Stimulated activated naive CD8-positive, alpha-beta T cell treated with anti-CD3 and anti-CD28 coated beads, Interleukin-15, Interleukin-2, amounts not matched to agents 100 U/mL and 50 U/mL, for 24 hours (primary cell): Measurements from ENCODE around the gene KCNQ4.
A peak's percentile ranks its signal among the peaks of the same experiment; 100 is the strongest.

Source experiments
- ATAC-seq: fragments of 150-1000 bp; cut with Tn5 transposase; one replicate; pipeline ENCODE4 v1.10.0; 2021
- DNase-seq: peaks from one replicate; pipeline ENCODE4 v3.0.0; 2021

The KCNQ4 gene

DNA sequence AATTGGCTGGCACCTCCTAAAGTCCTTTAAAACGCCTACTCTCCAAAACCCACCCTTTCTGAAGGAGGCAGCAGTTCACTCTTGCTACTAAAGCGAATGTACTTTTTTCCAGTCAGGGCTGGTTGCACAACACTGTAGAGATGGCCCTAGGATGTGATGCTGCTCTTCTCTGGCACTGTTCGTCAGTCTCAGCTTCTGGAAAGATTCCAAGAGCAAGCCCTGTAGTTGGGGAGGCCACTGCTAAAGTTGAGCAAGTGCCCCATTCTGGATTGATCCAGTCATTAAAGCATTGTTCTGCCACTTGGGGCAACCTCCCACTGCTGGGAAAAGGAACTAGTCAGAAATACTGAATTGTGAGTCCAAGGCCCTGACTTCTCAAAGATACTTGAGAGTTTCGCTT, 28.5 kb upstream of the KCNQ4 start:
- ATAC-seq (no peak), DNase-seq (no peak)

DNA sequence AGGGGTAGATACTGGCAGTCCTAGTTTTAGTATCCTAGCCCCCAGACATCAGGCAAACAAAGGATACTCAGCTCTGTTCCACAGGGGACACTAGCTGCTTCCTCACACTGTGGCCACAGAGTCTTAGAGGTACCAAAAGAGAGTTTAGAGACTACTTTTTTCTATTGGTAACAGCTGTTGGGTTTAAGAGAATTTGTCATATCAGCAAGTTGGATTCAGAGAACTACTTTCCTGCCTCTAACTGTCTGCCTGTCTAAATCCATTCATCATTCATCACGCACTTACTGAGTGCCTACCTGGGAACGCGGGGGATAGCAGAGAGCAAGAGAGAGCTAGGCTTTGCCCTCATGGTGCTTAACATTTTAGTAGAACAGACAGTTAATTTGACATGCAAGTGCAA, 27.1 kb upstream of the KCNQ4 start:
- DNase-seq (no peak), ATAC-seq (no peak)

DNA sequence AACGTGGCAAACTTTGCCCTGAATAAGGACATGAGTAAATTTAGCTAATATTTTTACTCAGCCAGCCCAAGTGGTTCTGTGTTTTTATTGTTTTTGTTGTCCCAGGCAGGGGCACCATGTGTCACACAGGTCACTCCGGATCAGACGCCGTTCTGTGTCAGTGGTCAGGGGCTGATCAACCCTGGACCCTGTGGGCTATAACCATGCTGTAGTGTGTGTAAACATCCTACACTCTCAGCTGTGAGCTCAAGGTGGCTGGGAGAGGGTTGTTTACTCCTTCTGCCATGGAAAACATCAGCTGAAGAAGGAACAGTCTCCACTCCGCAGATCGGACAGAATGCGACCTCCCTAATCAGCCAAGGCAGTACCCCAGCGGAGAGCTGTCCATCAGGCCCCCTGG, 26.5 kb upstream of the KCNQ4 start:
- ATAC-seq, result no peak

DNA sequence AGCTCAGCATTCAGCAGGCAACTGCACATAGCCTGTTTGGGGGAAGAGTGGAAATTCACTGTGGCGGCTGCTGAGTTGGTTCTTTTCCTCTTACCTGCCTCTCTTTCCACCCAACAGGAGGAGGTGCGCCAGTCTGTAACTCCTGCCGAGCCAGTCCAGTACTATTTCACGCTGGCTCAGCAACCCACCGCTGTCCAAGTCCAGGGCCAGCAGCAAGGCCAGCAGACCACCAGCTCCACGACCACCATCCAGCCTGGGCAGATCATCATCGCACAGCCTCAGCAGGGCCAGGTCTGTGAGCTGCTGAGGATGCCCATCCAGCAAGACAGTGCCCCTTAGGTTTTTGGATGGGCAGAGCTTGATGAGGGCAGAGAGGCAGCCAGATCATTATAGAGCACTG, 25.6 kb upstream of the KCNQ4 start:
- DNase-seq (no peak), ATAC-seq (no peak)

More for the DNA sequence above, 26.5 kb upstream of the KCNQ4 start:
- no peak for DNase-seq

DNA sequence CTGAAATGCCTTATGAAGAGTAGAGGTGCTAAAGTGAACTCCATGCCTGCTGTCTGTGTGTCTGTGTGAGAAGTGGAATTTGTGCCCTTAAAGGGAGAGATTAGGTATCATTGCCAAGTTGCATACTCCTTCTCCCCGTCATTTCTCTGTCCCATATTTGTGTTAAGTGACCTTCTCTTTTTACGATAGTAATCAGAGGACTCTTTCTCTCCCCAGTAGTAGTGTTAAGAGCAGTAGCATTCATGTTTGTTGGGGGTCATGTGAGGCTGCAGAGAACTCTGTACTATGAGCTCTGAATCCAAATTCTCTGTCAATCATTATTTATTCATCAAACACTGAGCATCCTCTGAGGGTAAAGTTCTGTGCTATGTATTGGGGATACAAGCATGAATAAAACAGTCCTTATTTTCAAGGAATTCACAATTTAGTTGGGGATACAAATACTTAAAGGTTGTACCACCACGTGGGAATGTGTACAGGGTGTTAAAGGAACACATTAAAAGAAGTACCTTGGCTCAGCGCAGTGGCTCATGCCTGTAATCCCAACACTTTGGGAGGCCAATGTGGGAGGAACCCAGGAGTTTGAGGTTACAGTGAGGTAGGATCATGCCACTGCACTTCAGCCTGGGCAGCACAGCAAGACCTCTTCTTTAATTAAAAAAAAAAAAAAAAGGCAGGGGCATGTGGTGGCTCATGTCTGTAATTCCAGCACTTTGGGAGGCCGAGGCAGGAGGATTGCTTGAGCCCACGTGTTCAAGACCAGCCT, 24.8 kb upstream of the KCNQ4 start:
- DNase-seq, result no peak
- ATAC-seq, result no peak

DNA sequence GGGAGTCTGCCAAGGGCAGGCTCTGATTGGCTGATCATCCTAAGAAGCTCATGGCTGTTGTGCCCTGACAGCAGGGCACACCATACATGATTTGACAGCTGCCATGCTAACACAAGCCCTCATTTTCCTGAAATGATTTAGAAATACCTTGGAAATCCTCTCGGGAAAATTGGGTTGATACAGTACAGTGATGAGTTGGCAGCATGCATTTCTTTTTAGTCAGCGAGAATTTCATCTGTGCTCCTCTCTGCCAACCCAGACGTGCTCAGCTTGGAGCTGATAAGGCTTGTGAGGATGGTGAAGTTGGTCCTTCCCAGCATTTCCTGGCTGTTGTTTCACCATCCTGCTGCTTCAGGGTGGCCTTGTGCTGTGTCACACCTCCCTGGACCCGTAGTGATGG, 22.6 kb upstream of the KCNQ4 start:
- DNase-seq (no peak), ATAC-seq (no peak)

DNA sequence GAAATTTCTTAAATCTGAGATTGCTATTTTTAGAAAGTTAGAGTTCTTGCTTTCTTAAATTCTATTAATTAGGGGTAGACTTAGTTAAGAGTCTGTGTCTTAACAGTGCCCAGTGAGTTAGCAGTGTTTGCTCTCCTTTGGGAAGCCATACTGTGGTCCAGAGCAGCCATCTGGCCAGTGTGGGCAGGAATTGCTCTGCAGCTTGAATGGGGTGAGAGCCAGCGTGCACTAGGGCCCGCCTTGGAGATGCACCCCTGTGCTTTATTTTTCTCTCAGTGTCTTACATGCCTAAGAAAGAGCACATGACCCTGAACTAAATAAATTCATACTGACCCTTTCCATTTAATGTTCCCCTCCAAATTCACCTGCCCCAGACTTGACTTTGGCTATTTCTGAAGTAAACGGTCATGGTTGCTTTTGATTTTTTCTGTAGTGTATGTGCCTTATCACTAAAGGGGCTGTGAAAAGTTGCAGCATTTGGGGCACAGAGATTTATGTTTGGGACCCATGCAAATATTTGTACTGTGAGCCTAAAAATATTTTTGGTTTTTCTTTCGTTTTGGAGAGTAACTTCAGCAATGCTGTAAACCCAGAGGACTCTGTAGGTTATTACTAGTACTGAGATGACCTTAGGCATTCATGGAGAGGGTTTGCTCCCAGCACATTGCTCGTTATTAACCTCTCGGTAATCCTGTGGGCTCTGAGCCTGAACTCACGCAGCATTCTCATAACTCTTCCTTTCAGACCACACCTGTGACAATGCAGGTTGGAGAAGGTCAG, 21.3 kb upstream of the KCNQ4 start:
- ATAC-seq (no peak), DNase-seq (no peak)

DNA sequence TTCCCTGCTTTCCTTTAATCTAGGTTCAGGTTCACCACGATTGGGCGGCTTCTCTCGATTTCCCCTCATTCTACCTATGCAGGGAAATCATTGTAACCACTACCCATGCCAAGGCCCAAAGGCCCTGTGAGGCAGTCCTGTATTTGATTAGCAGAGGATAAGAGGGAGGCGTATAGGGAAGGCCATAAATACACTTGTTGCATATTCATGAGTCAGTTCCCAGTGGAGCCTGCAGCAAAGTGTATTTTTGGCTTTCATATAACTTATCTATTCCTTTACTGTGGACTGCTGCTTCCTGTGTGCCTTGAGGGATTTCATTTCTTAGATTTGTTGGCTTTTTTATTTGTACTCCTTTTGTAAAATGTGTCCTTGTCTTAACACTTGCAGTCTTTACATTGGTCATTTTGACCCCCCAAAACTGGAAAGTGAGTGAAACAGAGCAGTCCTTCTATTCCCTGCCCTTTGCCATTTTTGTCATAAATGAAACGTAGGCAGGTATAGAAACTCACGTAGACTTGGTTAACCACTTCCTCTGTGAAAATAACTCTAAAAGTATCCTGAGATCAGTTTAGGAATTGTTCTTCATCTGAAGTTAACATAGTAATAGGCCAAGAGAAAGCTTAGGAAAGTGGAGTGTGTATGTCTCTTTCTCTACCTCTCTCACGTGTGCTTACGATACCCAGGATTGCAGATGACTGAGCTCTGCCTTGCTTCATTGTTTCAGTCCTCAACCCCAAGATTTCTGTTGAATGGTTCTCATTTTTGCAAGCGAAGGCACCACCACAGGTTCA, 19.6 kb upstream of the KCNQ4 start:
- ATAC-seq (peak; percentile 61), DNase-seq (no peak)

DNA sequence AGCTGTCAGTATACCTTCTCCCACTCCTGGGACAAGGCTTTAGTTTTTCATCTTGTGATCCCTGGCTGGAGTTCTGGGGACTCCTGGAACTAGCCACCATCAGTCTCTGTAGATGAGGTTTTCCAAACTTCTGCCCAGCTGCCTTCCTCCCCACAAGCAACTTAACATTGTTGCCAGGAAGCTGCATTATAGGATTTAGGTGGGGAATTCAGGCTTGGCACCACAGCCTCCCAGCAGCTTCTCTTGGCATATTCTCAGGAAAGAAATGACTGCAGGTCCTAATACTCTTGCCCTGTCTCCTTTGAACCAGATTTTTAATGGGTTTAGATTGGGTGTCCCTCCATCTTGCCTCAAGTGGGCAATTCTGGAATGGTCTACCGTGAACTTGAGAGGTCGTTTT, 18.6 kb upstream of the KCNQ4 start:
- no peak for DNase-seq
- ATAC-seq, result no peak

DNA sequence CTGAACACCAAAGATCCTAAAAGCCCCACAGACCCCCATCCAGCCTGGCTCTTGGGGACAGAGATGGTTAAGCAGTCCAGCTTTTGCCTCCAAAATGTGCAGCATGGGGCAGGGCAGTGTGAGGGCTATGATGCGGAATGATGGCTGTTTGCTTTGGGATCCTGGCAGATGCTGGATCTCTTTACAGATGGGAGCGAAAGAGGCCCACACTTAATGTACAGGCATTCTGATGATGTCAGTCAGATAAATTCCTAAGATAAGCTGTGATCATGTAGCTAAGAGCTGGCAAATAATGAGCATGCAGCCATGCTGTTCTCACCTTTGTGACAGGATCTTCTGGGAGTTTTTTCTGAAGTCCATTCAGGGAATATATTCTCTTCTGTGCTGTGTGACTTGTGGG, 17.6 kb upstream of the KCNQ4 start:
- DNase-seq (no peak), ATAC-seq (no peak)

DNA sequence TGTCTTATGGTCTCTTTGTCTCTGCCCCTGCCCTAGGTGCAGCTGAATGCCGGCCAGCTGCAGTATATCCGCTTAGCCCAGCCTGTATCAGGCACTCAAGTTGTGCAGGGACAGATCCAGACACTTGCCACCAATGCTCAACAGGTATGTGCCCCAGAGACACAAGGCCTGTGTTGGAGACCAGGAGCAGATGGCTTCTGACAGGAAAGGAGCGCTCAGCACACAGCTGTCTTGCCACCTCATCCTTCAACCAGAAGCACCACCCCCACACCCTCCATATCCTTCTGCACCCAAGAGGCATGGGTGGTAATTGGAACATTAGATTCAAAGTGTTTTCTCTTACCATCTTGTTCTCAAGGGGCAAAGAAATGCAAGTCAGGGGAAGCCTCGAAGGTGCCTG, 17.0 kb upstream of the KCNQ4 start:
- DNase-seq (no peak), ATAC-seq (no peak)

DNA sequence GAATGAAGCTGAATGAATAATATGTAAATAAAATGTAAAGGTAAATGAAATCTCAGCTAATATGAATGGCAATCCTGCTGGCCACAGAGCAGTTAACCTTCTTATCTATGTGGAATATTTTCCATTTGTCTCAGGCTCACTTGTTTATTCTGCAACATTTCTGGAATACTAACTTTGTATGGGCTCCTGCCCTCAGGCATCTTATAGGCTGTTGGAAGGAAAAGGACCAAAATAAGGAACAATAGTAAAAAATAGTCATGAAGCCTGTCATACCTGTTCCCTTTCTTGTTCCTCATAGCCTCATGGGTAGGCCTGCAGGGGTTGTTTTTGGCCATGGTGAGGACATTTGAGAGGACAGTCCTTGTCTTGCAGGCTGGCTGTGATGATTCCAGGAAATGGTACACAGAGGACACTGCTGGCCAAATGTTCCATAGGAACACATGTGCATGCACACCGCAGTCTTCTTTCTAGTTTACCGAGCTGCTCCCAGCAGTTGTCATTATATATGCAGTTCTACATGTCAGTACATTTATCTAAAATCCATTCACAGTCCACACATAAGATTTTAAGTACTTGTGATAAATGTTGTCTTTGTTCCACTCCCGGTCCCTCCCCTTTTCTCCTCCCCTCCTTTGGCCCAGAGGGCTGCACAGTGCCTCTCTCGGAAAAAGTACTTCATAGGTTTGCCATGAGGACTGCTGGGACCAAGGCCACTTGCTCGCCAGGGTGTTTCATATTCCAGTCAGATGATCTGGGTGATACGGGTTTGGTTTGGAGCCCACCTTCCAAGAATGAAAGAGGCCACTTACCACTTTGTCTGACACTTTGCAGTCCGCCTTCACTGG, 15.2 kb upstream of the KCNQ4 start:
- no peak for ATAC-seq
- no peak for DNase-seq

DNA sequence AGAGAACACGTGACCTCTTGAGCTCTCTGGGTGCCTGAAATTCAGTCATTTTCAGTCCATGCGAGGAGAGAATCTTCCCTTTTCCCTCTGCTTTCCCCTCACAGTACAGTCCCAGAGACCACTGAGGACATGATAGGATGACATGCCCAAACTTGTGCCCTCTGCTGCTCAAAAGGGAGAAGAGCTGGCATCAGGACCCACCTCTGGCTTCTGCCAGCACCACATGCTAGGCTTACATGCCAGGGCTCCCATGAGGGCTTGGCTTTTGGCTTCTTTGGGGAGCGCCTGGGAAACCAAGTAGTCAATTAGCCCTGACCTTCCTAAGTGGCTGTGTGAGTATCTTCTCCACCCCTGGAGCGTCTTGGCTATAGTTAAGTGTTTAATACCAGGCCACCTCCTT, 13.8 kb upstream of the KCNQ4 start:
- no peak for ATAC-seq
- no peak for DNase-seq

DNA sequence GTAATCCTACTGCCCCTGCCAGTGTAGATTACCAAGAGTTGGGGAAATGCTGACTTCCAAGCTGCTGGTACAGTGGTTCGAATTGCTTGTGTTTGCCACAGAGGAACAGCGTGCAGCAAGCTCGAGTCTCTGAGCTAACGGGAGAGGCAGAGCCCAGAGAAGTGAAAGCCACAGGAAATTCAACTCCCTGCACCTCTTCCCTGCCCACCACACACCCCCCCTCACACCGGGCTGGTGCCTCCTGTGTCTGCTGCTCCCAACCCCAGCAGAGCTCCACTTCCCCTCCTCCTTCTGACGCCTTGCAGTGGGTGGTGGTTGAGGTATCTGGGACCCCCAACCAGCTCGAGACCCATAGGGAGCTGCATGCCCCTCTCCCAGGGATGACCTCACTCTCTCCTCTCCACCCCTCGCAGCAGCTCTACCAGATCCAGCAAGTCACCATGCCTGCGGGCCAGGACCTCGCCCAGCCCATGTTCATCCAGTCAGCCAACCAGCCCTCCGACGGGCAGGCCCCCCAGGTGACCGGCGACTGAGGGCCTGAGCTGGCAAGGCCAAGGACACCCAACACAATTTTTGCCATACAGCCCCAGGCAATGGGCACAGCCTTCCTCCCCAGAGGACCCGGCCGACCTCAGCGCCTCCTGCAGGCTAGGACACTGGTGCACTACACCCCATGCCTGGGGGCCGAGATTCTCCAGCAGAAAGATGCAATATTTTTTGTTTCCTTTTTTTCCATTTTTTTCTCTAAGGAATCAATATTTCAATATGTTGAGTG, 13.1 kb upstream of the KCNQ4 start:
- DNase-seq (no peak), ATAC-seq (no peak)

DNA sequence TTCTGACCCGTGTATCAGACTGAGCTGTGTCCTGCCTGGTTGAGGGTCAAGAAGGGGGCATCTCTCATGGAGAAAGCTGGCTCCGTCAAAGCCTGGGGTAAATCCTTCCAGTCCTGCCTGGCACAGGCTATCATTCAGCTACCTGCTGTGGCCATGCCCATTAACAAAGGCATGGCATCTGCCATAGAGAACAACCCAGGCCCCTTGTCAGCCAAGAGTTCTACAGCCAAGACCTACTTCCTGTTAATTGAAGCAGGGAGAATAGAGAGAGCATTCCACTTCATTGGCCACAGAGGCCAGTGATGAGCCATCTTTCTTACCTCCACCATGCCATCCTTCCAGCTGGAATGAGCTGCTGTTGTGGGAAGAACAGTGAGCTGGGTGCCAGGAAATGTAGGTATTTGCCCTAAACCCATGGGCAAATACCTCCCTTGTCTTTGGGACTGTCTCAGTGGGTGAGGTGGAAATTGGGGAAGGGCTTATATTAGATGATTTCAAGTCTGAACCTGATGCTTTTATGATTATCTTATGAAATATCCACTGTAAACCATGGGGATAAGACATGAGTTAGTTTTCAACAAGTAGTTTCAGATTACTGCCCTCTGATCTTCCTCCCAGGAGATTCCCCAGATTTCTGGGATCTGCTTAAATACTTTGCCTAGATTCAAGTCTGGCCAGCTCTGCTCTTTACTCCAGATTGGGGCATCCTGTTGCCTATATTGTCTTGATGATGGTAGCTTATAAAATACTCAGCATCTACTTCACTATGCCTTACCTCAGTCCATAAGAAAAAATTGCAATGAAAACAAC, 11.2 kb upstream of the KCNQ4 start:
- DNase-seq (no peak), ATAC-seq (no peak)

DNA sequence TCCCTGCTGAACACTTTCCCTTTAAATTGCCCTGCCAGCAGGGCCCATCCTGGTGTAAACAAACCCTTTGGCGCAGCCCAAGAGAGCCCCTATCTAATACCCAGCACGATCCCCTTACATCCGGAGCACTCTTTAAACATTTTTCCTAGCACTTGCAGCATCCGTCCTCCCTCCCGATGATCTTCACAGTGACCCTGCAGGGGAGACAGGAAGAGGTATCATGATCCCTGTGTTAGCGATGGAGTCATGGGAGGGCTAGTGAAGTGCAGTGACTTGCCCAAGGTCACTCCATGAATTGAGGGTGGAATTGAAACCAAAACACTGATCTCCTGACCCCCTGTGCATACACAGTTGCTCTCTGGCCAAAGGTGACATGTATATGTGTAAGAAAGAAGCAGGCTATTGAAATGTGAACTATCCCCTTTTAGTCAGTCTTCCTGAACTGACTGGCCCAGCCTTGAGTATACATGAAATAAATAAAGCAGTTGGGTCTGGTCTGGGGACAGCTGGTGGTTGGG, 9.8 kb upstream of the KCNQ4 start:
- ATAC-seq, result no peak
- DNase-seq, result no peak

DNA sequence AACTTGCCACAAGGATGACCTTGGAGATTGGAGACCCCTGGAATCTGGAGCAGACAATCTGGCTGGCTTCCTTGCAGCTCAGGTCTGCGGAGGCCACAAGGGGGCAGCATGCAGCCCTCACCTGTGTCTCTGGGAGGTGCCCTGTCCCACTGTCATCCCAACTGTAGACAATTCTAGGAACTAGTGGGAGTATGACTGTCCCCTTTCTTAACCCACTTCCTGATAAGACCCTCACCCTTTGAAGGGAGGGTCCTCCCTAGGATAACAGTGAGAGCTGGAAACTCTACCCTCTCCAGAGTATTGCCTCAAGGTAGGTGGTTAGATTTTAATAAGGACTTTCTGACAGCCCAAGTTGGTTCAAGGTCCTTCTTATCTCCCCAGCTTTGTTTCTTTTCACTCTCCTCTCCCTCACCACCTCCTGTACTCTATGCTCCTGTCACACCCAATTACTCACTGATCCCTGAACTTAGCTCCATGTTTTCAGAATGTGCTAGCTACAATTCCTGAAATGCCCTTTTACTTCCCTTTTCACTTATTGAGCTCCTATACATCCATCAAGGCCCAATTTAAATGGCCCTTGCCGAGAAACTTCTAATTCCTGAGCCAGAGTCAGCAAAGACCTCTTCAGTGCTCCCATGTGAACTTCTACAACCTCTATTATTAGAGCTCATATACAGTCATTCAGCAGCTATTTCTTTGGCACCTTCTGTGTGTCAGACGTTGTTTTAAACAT, 9.2 kb upstream of the KCNQ4 start:
- DNase-seq, result peak; percentile 75
- ATAC-seq, result peak; percentile 55

DNA sequence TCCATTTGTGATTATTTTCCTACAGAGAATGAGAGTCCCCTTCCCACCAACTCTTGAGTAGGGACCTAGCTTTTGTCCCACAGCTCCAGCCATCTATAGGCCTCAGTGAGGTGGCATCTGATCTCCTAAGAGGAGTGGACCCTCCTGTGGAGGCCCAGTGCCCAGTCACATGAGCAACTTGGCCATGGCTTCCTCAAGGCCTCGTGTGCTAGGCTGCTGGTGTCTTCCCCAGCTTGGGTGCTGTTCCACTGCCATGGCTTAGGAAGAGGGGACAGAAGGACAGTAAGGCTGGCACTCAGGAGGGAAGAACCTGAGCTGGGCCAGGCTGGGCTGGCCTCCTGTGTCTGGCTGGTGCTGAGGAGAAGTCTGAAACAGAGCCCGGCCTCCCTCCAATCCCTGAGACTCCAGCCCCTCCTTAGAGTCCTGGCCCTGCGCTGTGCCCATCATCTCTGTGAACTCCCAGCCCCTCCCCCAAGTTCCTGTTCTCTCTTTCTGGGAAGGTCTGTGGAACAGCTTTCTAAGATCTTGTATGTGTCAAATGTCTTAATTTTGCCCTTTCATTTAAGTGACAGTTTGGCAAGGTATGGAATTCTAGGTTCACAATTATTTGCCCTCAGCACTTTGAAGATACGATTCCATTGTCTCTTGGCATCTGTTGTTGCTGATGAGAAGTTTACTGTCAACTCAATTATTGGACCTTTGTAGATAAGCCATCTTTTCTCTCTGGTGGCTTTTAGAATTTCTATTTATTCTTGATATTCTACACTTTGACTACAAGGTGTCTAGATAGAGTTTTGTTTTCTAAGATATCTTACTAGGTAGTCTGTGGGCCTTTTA, 7.1 kb upstream of the KCNQ4 start:
- no peak for DNase-seq
- ATAC-seq, result no peak
